A673 (cell line): ENCODE measurements around the gene NUP107.

Source experiments
- CTCF ChIP-seq: fragments of 300-800, 200-600 bp; sonication (generic); conservative IDR thresholded peaks from 2 replicates; pipeline ENCODE4 v1.5.1; 2017; ENCODE audit warnings: low read depth, mild to moderate bottlenecking, antibody characterized with exemption, low read length, moderate library complexity, mixed read lengths
- EZH2 ChIP-seq: fragments of 200-600 bp; sonication (generic); IDR thresholded peaks from 2 replicates; pipeline ENCODE4 v1.6.1; 2017; ENCODE audit warnings: borderline replicate concordance, low read depth, mild to moderate bottlenecking, mixed read lengths, antibody characterized with exemption, low read length; ENCODE audit not compliant: poor library complexity, severe bottlenecking

GRCh38 chr12:68766646-68767045, 79.9 kb downstream of the NUP107 start:
- TF ChIP-seq EZH2: no peak
- no peak for TF ChIP-seq CTCF
